Measurements from ENCODE around the gene MKRN2.

DNA sequence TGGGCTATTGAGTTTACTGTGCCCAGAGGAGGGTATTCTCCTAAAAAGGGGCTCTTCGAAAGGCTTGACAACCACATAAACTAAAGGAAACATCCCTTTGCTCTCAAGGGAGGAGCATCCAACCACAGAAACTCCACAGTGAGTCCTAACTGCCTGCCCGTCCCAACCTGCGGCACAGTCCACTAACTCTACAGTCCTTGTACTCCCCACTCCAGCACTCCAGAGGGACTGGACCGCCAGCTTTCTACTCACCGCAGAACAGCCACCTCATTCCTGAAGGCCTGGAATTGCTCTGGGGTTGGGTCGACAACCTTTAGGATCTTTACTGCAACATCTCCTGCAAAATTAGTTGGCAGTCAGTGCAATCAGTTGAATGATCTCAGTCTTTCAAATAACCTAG is 34.6 kb downstream of the MKRN2 start:
- no peak for TF ChIP-seq POLR2AphosphoS5 (IDR thresholded peaks at IDR 0.05; ENCODE audit: low read depth, low read length)
- no peak for TF ChIP-seq TAF1 (IDR thresholded peaks at IDR 0.05; ENCODE audit: low read depth, low read length)
- no peak for TF ChIP-seq POLR2A (IDR thresholded peaks at IDR 0.05; ENCODE audit: low read depth, low read length)
- TF ChIP-seq POU2F2 (IDR thresholded peaks at IDR 0.05; ENCODE audit: low read depth, low read length), result no peak
- no peak for TF ChIP-seq SPI1 (IDR thresholded peaks at IDR 0.05; ENCODE audit: low read depth, low read length)

Measured in GM12891 (cell line).